Renal cortex interstitium (tissue), 11 donors: ENCODE measurements around the gene RNU1-3. TPM values are rescaled to one million over a fixed set of nuclear protein-coding genes. Genes with fewer than 3 reads are reported as not detected.
"Not testable (repeated sequence)": the region's sequence is repeated elsewhere in the genome, so short reads cannot be mapped to it uniquely, and the experiment has no call there.

Source experiments
- DNase-seq, 11 donors: peaks; one replicate each; pipeline ENCODE4 v3.0.0-alpha.2; 2013; ENCODE audit warnings: low read depth in 9 of 11, low spot score in 4 of 11; ENCODE audit errors: extremely low read depth in 1 of 11
- polyA plus RNA-seq, 3 donors: library from polyadenylated mRNA; unstranded; fragments of 120-200 nt; gene quantifications; one replicate each; pipeline ENCODE4 v1.2.1, GENCODE V29; 2013; ENCODE audit not compliant: insufficient read length in 3 of 3

The RNU1-3 gene
- polyA plus RNA-seq, 3 donors: 1.5 TPM; not detected in 2

GRCh38 chr1:16699440-16699839 lies 32.7 kb upstream of the RNU1-3 start:
- DNase-seq: not testable (repeated sequence)

GRCh38 chr1:16697152-16697551 lies 30.4 kb upstream of the RNU1-3 start:
- not testable (repeated sequence) for DNase-seq

GRCh38 chr1:16696507-16697150 lies 29.9 kb upstream of the RNU1-3 start:
- DNase-seq: not testable (repeated sequence)

GRCh38 chr1:16694308-16694702 lies 27.6 kb upstream of the RNU1-3 start:
- not testable (repeated sequence) for DNase-seq

GRCh38 chr1:16693449-16694307 lies 26.9 kb upstream of the RNU1-3 start:
- not testable (repeated sequence) for DNase-seq

- not testable (repeated sequence) for DNase-seq
Measured at GRCh38 chr1:16692717-16693448, 26.1 kb upstream of the RNU1-3 start.

- DNase-seq: not testable (repeated sequence)
Measured at GRCh38 chr1:16692283-16692682, 25.5 kb upstream of the RNU1-3 start.

GRCh38 chr1:16690971-16691682 lies 24.4 kb upstream of the RNU1-3 start:
- DNase-seq: not testable (repeated sequence)

- not testable (repeated sequence) for DNase-seq
Measured at GRCh38 chr1:16687132-16687800, 20.5 kb upstream of the RNU1-3 start.

- DNase-seq: not testable (repeated sequence)
Measured at GRCh38 chr1:16685445-16686371, 19.0 kb upstream of the RNU1-3 start.

GRCh38 chr1:16684738-16685337 lies 18.1 kb upstream of the RNU1-3 start:
- not testable (repeated sequence) for DNase-seq

- not testable (repeated sequence) for DNase-seq
Measured at GRCh38 chr1:16684152-16684551, 17.4 kb upstream of the RNU1-3 start.

- not testable (repeated sequence) for DNase-seq
Measured at GRCh38 chr1:16682803-16683202, 16.1 kb upstream of the RNU1-3 start.

GRCh38 chr1:16680366-16680765 lies 13.6 kb upstream of the RNU1-3 start:
- DNase-seq: not testable (repeated sequence)

GRCh38 chr1:16677552-16678431 lies 11.0 kb upstream of the RNU1-3 start:
- DNase-seq: peak in 2 of 11 donors; percentile 14 to 19
